Measurements from ENCODE around the gene GALK2.
A peak's percentile ranks its signal among the peaks of the same experiment; 100 is the strongest.

Gene GALK2

GRCh38 chr15:49169880-49170597, at the start of gene GALK2:
TSS of gene GALK2 (plus strand) at chr15:49170247. CDS start at chr15:49170323, 76 bp downstream.
- no peak for TF ChIP-seq CTCF (IDR thresholded peaks at IDR 0.05; ENCODE audit: low read depth, low read length)
- DNase-seq (ENCODE audit: low read depth, low spot score) = peak; percentile 81
- in situ Hi-C loops (cut with HindIII; ENCODE audit: low sequenced_read_pairs) = no loop called here
- H3K4me3 ChIP-seq (ENCODE audit: low read depth, low read length) = peak within 1 kb of the TSS; percentile 84

- no peak overlapping the region for H3K4me3 ChIP-seq (ENCODE audit: low read depth, low read length)
- DNase-seq (ENCODE audit: low read depth, low spot score) = no peak
- TF ChIP-seq CTCF (IDR thresholded peaks at IDR 0.05; ENCODE audit: low read depth, low read length) = no peak
- in situ Hi-C loops (cut with HindIII; ENCODE audit: low sequenced_read_pairs) = no loop called here
These were observed 49.2 kb upstream of the GALK2 start for GRCh38 chr15:49120832-49121231.

GRCh38 chr15:49121901-49122300, 48.1 kb upstream of the GALK2 start:
- no peak for TF ChIP-seq CTCF (IDR thresholded peaks at IDR 0.05; ENCODE audit: low read depth, low read length)
- in situ Hi-C loops (cut with HindIII; ENCODE audit: low sequenced_read_pairs) = no loop called here
- no peak overlapping the region for H3K4me3 ChIP-seq (ENCODE audit: low read depth, low read length)
- DNase-seq (ENCODE audit: low read depth, low spot score) = no peak

- in situ Hi-C loops (cut with HindIII; ENCODE audit: low sequenced_read_pairs) = no loop called here
- TF ChIP-seq CTCF (IDR thresholded peaks at IDR 0.05; ENCODE audit: low read depth, low read length) = no peak
- no peak for DNase-seq (ENCODE audit: low read depth, low spot score)
- no peak overlapping the region for H3K4me3 ChIP-seq (ENCODE audit: low read depth, low read length)
These were observed 47.4 kb upstream of the GALK2 start for GRCh38 chr15:49122541-49123062.

- in situ Hi-C loops (cut with HindIII; ENCODE audit: low sequenced_read_pairs) = no loop called here
- no peak for TF ChIP-seq CTCF (IDR thresholded peaks at IDR 0.05; ENCODE audit: low read depth, low read length)
- no peak overlapping the region for H3K4me3 ChIP-seq (ENCODE audit: low read depth, low read length)
- no peak for DNase-seq (ENCODE audit: low read depth, low spot score)
These were observed 45.7 kb upstream of the GALK2 start for GRCh38 chr15:49124371-49124770.

GRCh38 chr15:49131403-49131802, 38.6 kb upstream of the GALK2 start:
- no peak overlapping the region for H3K4me3 ChIP-seq (ENCODE audit: low read depth, low read length)
- DNase-seq (ENCODE audit: low read depth, low spot score) = no peak
- no peak for TF ChIP-seq CTCF (IDR thresholded peaks at IDR 0.05; ENCODE audit: low read depth, low read length)
- in situ Hi-C loops (cut with HindIII; ENCODE audit: low sequenced_read_pairs) = no loop called here

All from astrocyte of the spinal cord (primary cell).